GM18502 (cell line): ENCODE data around the gene TIGAR.

Experiments used
- ATAC-seq: cut with Tn5 transposase; IDR thresholded peaks from one replicate; pipeline ENCODE4 v1.9.1; 2021; ENCODE audit warnings: mild to moderate bottlenecking; ENCODE audit not compliant: unreplicated experiment, poor library complexity

The TIGAR gene

GRCh38 chr12:4366090-4366489 lies 45.1 kb downstream of the TIGAR start:
- no peak for ATAC-seq

- no peak for ATAC-seq
Measured at GRCh38 chr12:4369548-4369947, 48.5 kb downstream of the TIGAR start.

- no peak for ATAC-seq
Measured at GRCh38 chr12:4370265-4370664, 49.3 kb downstream of the TIGAR start.

GRCh38 chr12:4372653-4373052 lies 51.6 kb downstream of the TIGAR start:
- no peak for ATAC-seq

- ATAC-seq, result no peak
Measured at GRCh38 chr12:4375449-4375848, 54.4 kb downstream of the TIGAR start.

- ATAC-seq, result no peak
Measured at GRCh38 chr12:4378772-4379171, 57.8 kb downstream of the TIGAR start.

GRCh38 chr12:4379405-4379804 lies 58.4 kb downstream of the TIGAR start, which contains the start of gene FGF23:
FGF23 (minus strand) TSS chr12:4379712; CDS start chr12:4379582, 130 bp downstream.
- no peak for ATAC-seq

GRCh38 chr12:4380332-4380731 lies 59.3 kb downstream of the TIGAR start:
- ATAC-seq, result no peak

- ATAC-seq, result no peak
Measured at GRCh38 chr12:4383304-4383865, 62.4 kb downstream of the TIGAR start.

GRCh38 chr12:4386801-4387200 lies 65.8 kb downstream of the TIGAR start:
- ATAC-seq, result no peak

GRCh38 chr12:4387607-4388006 lies 66.6 kb downstream of the TIGAR start:
- ATAC-seq, result no peak

GRCh38 chr12:4388032-4388431 lies 67.0 kb downstream of the TIGAR start:
- ATAC-seq, result no peak

- no peak for ATAC-seq
Measured at GRCh38 chr12:4388662-4389061, 67.6 kb downstream of the TIGAR start.

- ATAC-seq, result no peak
Measured at GRCh38 chr12:4392223-4392742, 71.3 kb downstream of the TIGAR start.

- ATAC-seq, result no peak
Measured at GRCh38 chr12:4393211-4393610, 72.2 kb downstream of the TIGAR start.

- no peak for ATAC-seq
Measured at GRCh38 chr12:4395818-4396217, 74.8 kb downstream of the TIGAR start.

- no peak for ATAC-seq
Measured at GRCh38 chr12:4401117-4401516, 80.1 kb downstream of the TIGAR start.

- no peak for ATAC-seq
Measured at GRCh38 chr12:4402996-4403395, 82.0 kb downstream of the TIGAR start.
